ENCODE measurements around the gene PVRIG.
A peak's percentile ranks its signal among the peaks of the same experiment; 100 is the strongest.
"Not testable (repeated sequence)": the region's sequence is repeated elsewhere in the genome, so short reads cannot be mapped to it uniquely, and the experiment has no call there.

The PVRIG gene

DNA sequence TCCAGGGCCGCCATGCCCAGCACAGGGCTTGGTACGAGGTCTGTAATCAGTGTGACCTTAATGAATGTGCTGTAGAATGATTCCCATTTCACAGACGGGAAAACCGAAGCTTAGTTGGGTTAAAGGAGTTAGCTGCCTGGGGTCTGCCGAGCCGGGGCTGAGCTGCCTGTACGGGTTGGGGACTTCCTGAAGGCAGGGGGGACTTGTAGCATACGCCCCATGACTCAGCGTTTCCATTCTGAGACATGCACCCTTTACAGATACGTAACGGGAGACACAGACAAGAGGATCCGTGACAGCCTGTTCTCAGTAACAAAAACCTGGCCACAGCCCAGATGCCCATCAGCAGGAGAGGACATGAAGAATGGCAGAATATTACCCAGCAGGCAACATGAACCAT is 23.6 kb downstream of the PVRIG start:
- DNase-seq = peak; percentile 95

DNA sequence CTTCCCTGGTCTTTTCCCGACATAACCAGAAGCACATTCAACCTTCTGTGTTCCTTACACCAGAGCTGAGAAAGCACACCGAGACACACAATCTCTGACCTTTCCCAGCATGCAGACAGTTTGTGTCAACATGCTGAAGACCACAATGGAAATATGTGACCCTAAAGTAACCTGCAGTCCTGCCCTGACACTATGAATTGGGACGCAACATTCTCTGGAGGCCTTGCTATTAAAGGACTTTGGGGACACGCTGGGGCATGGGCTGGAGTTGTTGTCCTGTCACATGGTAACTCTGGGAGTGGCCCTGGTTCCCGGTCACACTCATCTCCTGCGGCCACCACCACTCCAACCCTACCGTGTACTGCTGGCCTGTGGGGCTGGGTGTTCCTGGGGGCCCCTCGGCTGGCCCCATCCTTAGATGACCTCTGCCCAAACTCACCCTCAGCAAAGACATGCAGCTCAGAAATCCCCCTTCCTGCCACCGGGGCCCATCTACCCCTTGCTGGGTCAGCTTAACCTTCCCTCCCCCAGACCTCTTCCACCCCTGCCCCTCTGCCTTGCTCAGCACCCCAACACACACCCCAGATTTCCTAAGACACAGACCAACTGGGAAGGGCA is 25.3 kb downstream of the PVRIG start:
- not testable (repeated sequence) for DNase-seq

DNA sequence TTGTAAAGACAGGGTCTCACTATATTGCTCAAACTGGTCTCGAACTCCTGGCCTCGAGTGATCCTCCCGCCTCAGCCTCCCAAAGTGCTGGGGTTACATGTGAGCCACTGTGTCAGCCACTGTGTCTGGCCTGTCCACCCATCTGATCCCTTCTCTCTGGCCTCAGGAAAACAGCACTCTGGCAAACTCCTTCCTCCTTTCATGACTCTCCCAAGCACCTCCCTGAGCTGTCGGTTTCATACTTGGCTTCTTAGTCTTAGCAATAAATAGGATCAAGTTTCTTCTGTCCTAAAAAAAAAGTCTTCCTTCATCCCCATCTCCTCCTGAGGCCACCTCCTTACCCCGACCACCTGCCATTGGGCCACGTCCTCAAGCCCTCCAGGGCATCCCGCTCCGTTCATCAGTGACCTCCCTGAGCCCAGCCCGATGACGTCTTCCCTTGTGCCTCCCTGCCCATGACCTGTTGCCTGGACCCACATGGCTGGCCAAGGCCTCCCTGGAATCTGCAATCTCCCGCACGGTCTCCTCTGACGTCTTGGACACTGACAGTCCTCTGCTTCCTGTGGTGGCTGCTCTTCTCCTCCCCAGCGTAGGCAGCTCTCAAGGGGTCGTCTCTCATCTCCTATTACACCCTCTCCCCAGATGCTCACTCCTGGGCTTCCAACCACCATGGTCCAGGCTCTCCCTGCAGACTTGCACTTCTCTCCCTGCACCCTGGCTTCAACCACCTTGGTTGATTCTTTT is 26.5 kb downstream of the PVRIG start:
- not testable (repeated sequence) for DNase-seq

DNA sequence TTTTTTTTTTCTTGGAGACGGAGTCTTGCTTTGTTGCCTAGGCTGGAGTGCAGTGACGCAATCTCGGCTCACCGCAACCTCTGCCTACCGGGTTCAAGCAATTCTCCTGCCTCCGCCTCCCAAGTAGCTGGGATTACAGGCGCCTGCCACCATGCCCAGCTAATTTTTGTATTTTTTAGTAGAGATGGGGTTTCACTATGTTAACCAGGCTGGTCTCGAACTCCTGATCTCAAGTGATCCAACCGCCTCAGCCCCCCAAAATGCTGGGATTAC is 27.1 kb downstream of the PVRIG start:
- not testable (repeated sequence) for DNase-seq

DNA sequence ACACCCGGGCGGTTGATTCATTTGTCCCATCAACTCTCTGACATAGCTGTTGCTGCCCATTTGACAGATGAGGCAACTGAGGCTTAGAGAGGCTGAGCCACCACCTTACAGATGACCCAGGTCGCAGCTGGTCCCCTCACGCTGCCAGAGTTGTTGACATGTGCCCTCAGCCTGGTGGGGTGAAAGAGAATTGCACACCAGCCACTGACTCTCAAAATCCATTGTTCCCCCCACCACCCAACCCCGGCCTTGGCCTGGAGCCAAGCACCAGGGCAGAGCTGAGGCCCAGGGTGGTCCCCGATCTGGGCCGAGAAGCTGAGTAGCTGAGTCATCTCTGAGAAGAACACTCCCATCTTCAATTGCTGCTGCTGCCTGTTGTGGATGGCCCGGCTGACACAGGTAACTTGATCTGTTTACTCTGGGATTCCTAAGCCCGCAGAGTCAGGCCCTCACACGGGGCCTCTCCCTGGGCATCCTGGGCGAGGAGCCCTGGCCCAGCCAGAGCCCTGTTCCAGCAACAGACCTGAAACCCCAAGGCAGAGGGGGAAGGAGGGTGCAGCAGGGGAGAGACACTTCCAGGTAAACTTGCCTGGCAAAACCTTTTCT is 27.5 kb downstream of the PVRIG start:
- peak; percentile 62 for DNase-seq

DNA sequence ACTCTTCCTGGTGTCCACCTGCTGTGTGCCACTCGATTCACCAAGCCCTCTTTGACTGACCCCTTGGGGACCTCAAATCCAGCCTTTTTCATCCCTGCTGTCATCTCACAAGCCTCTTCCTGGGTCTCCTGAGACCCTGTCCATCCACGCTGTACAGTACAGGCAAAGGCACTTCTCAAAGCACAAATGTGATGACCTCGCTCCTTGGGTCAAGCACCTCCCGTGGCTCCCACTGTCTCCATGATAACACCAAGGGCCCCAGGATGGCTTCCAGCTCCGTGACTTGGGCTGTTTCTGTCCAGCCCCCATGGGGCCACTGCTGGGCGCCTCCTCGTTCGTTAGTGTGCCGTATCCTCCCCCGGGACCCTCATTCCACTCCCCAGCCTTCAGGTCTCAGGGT is 28.7 kb downstream of the PVRIG start:
- no peak for DNase-seq

DNA sequence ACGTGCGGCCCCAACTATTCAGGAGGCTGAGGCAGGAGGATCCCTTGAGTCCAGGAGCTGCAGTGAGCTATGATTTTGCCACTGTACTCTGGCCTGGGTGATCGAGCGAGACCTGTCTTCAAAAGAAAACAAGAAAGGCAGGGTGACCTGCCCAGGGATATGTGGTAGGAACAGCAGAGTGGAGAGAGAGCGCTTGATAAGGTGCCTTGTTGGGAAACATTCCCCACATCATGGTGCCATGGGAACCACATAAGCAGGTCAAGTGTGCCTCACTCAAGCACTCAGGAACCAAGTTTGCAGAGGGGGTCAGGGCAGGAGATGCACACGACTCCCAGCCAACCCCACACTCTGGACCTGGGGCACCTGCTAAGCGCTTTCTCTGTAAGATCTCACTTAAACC is 37.3 kb downstream of the PVRIG start:
- no peak for DNase-seq

DNA sequence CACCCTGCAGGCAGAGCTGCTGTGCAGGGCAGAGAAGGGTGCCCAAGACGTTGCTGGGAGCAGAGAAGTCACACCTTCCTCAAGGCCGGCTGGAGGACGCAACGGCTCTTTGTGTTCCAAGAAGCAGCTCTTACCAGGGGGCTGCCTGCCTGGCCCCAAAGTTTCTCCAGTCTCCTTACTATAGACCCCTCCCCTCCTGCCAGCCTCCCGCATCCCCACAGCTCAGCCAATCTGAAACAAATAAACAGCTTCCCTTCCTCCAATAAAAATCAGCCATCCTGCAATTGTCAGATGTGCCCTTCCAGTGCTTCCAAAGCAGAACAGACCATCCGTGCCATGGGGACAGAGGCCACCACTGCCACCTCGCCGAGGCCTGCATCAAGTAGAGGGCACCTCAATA is 40.2 kb downstream of the PVRIG start:
- not testable (repeated sequence) for DNase-seq

DNA sequence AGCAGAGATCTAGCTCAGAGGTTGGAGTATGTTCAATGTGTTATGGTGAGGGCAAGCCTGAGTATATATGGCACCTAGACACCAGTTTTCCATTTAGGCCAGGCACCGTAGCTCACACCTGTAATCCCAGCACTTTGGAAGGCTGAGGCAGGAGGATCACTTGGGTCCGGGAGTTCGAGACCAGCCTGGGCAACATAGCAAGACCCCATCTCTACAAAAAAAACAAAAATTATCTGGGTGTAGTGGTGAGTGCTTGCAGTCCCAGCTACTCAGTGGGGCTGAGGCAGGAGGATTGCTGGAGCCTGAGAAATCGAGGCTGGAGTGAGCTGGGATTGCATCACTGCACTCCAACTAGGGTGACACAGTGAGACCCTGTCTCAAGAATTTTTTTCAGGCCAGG is 43.1 kb downstream of the PVRIG start:
- not testable (repeated sequence) for DNase-seq

DNA sequence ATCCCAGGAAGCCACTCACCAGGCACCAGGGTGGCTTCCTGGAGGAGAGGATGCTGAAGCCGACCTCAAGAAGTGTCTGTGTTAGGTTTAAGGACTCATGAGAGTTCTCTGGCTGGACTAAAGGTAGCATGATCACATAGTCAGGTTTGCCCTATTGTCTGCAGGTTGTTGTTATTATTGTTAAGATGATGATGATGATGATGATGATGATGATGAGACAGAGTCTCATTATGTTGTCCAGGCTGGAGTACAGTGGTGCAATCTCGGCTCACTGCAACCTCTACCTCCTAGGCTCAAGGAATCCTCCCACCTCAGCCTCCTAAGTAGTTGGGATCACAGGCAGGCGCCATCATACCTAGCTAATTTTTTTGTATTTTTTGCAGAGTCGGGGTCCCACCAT is 44.5 kb downstream of the PVRIG start:
- not testable (repeated sequence) for DNase-seq

DNA sequence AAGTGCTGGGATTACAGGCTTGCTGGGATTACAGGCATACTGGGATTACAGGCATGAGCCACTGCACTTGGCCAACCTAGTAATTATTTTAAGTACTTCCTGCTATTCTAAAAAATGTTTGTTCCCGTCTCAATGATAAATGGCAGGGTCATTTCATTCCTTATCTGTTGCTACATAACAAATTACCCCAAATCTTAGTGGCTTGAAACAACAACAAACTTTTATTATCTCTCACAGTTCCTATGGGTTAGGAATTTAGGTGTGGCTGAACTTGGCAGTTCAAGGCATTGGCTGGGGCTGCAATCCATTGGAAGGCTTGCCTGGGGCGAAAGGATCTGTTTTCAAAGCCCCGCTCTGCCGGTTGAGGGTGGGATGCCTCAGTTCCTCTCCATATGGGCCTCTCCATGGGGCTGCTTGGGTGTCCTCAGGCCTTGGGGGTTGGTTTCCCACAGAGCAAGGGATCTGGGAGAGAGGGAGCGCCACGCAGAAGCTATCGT is 45.0 kb downstream of the PVRIG start:
- DNase-seq = not testable (repeated sequence)

DNA sequence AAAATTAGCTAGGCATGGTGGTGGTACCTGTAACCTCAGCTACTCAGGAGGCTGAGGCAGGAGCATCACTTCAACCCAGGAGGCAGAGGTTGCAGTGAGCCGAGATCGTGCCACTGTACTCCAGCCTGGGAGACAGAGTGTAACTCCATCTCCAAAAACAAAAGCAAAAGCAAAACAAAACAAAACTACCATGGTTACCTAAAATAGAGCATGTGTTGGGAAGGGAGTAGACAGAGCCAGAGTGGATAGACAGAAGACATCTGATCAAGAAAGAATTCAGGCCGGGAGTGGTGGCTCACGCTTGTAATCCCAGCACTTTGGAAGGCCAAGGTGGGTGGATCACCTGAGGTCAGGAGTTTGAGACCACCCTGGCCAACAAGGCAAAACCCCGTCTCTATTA is 46.1 kb downstream of the PVRIG start:
- DNase-seq = not testable (repeated sequence)

DNA sequence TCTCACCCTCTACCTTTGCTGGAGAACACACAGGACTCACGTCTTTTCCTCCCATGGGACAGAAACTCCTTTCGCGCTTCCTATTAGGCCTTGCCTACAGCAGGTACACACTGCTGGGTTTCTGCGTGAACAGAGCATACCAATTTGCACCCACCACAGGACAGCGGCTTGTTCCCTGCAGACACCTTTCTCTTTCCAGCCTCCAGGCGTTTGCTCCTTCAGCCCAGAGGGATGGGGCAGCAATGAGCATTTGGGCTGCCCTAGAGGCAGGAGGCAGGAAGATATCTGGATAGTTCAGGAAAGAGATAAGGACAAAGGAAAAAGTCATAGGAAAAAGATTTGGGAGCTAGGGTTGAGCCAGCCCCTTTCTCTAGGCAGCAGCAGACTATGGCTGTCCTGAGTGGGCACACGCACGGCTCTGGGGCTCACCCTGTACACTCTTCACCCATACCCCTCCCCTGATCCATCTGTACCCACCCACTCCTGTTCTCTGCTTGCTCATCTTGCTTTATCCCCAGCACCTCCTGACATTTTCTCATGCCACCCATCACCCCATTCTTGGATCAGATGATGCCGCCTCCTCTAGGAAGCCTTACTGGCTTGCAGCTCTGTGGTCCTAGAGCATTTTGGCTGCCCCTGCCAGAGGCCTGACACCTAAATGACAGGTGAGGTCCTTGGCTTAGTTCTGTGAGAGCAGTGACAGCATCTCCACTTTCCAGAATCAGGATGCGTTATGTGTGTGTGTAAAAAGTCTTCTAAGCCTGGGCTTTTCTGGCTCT is 47.0 kb downstream of the PVRIG start:
- no peak for DNase-seq

DNA sequence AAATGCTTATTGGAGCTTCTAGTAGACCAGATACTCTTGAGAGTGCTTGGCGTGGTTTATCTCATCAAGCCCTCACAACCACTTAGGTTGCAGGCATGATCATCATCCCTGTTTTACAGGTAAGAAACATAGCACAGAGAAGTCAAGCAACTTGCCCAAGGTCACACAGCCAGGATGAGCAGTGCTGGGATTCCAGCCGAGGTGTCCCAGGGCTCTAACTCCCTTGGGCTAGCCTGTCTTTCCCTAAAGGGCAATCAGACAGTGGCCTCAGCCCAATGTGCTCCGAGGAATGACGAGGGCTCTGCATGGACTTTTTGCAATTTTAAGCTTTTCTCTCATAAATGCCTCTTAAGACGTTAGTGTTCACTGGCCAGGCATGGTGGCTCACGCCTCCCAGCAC is 47.9 kb downstream of the PVRIG start:
- no peak for DNase-seq

DNA sequence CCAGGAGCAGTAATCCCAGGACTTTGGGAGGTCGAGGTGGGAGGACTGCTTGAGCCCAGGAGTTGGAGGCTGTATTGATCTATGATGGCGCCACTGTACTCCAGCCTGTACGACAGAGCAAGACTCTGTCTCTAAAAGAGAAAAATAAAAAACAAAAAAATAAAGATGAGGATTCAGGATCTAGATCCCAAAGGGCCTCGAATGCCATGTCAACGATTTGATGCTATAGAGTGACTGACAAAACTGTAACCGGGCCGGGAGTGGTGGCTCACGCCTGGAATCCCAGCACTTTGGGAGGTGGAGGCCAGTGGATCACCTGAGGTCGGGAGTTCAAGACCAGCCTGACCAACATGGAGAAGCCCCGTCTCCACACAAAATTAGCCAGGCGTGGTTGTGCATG is 49.1 kb downstream of the PVRIG start:
- DNase-seq = not testable (repeated sequence)

DNA sequence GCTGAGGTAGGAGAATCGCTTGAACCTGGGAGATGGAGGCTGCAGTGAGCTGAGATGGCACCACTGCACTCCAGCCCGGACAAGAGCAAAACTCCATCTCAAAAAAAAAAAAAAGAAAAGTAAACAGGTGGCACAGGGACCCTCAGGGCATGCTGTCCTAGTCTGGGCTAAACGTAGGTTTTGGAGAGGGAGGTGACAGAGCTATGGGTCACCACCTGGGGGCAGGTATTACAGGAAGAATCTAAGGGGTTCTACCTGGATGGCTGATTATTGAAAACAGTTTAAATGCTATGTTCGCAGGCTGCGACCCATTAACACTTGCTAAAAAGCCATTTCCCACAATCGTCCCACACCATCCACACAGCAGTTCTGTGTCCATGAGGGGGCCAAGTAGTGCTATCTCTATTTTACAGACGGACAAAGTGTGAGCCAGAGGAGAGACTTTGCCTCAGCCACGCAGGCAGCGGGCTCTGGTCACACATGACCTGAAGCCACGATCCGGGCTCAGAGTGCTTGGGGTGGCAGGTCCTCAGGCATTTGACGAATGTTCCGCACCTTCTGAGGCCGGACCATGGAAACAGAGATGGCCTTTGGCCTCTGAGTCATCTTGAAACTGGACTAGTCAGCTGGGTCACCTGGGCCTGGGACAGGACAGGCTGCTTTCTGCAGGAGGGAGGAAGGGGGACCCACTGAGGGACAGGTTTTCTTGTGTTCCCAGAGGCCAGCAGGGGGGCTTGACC is 49.7 kb downstream of the PVRIG start:
- peak; percentile 43 for DNase-seq

DNA sequence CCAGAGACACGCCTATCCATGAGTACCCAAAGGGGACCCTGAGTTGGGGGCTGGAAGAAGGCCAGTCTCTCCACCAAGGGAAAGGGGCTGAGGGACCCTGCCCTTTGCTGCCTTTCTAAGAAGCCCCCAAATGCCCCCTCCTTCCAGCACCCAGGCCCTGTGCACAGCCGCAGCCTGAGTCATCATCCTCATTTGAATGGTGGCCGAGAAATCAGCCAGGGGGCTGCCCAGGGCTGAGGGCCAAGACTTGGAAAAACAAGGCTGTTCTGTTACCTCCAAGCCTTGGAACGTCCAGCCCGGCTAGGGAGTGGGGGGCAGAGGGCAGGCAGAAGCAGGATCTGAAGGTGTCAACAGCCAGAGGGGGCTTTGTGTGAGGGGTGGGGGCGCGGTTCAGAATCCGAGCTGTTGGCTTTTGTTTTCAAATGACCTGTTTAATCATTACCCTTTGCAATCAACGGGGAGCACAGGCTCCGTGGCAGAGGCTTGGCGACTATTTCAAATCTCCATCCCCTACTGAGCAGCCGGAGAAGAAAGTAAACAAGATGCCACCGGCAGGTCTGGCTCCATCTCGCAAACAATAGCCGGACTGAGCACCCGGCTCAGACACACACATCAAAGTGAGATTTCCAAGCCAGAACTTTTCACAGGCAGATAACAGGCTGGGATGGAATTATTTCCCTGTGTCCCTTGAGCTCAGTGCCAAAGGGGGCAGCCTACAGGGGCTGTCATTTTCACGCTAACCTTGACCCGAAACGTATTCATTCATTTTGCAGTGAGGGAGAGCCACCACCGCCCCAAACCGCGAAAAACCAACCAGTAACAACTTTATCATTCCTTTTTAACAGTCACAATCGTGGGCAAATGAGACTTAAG is 50.5 kb downstream of the PVRIG start:
- peak; percentile 8 for DNase-seq

Measured in hematopoietic multipotent progenitor cell treated with erythropoietin and hydrocortisone succinate and interleukin-3 and kit ligand, for 8 days (in vitro differentiated cells).